Skeletal muscle tissue (tissue), 4 donors: ENCODE results near the gene DYNLT5. TPM values are rescaled to one million over a fixed set of nuclear protein-coding genes. Genes with fewer than 3 reads are reported as not detected.
A peak's percentile ranks its signal among the peaks of the same experiment; 100 is the strongest.

Experiments used
- H3K27ac ChIP-seq: one replicate; pipeline ENCODE4 v1.7.0; 2013; ENCODE audit warnings: mild to moderate bottlenecking, low read depth, low read length, inconsistent platforms
- H3K27me3 ChIP-seq, 3 donors: one replicate each; pipeline ENCODE4 v1.7.0; 2013; ENCODE audit warnings: low read length in 3 of 3; ENCODE audit not compliant: control insufficient read depth in 3 of 3, insufficient read depth in 3 of 3
- H3K36me3 ChIP-seq, 3 donors: one replicate each; pipeline ENCODE4 v1.7.0; 2013; ENCODE audit warnings: low read length in 3 of 3; ENCODE audit not compliant: control insufficient read depth in 3 of 3, insufficient read depth in 3 of 3
- H3K4me1 ChIP-seq, 3 donors: one replicate each; pipeline ENCODE4 v1.7.0; 2013; ENCODE audit warnings: low read length in 3 of 3, mild to moderate bottlenecking in 3 of 3; ENCODE audit not compliant: control insufficient read depth in 3 of 3, insufficient read depth in 3 of 3
- H3K4me3 ChIP-seq, 3 donors: one replicate each; pipeline ENCODE4 v1.7.0; 2013; ENCODE audit warnings: low read length in 3 of 3
- H3K9ac ChIP-seq, 3 donors: one replicate each; pipeline ENCODE4 v1.7.0; 2013; ENCODE audit warnings: low read length in 3 of 3, mild to moderate bottlenecking in 3 of 3, moderate library complexity in 2 of 3, low read depth in 1 of 3
- H3K9me3 ChIP-seq, 3 donors: one replicate each; pipeline ENCODE4 v1.7.0; 2013; ENCODE audit warnings: low read length in 3 of 3; ENCODE audit not compliant: control insufficient read depth in 3 of 3
- total RNA-seq: library from RNA; depleted of rRNA; stranded (reverse); fragments of >200 nt; gene quantifications from one replicate; pipeline ENCODE4 v1.2.3, GENCODE V29; 2014
- donor health status: Osteomylitis.

Gene DYNLT5
- total RNA-seq, 1 donor from 2014 or later, result 0.52 TPM

- no peak overlapping the region for H3K4me3 ChIP-seq
- no peaks in the 10 kb centered on the region for H3K4me1 ChIP-seq
- H3K27ac ChIP-seq, result no peak overlapping the region
- no peaks in the 10 kb centered on the region for H3K27me3 ChIP-seq
- H3K36me3 ChIP-seq, result no peaks in the 10 kb centered on the region
- H3K9me3 ChIP-seq, result no peaks in the 10 kb centered on the region
- no peak overlapping the region for H3K9ac ChIP-seq
Measured at GRCh38 chr1:66768965-66769364, 16.7 kb downstream of the DYNLT5 start.

- no peaks in the 10 kb centered on the region for H3K9me3 ChIP-seq
- no peak overlapping the region for H3K27ac ChIP-seq
- no peak overlapping the region for H3K4me3 ChIP-seq
- H3K27me3 ChIP-seq, result no peaks in the 10 kb centered on the region
- no peaks in the 10 kb centered on the region for H3K4me1 ChIP-seq
- no peaks in the 10 kb centered on the region for H3K36me3 ChIP-seq
- no peak overlapping the region for H3K9ac ChIP-seq
Measured at GRCh38 chr1:66769512-66770229, 17.4 kb downstream of the DYNLT5 start.

DNA sequence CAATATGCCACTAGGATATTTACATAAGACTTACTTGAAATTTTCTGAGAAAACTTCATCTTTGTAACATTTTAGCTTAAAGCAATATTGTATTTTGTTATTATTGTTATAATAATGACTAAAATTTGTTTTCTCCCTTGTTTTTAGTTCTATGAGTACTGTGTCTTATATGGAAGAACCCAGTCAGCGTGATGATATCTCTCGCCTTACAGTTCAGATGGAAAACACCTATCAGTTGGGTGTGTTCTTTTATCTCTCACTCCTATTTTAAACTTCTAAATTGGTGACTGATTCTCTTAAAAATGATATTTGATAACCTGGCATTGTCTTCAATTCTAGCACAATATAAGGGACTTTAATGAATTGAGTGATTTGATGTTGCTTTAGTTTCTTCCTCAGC, 18.0 kb downstream of the DYNLT5 start:
- Histone ChIP-seq H3K4me3 (no peak overlapping the region), H3K27me3 (no peaks in the 10 kb centered on the region), H3K9me3 (no peaks in the 10 kb centered on the region), H3K4me1 (no peaks in the 10 kb centered on the region), H3K9ac (no peak overlapping the region), H3K36me3 (no peaks in the 10 kb centered on the region), H3K27ac (no peak overlapping the region)

DNA sequence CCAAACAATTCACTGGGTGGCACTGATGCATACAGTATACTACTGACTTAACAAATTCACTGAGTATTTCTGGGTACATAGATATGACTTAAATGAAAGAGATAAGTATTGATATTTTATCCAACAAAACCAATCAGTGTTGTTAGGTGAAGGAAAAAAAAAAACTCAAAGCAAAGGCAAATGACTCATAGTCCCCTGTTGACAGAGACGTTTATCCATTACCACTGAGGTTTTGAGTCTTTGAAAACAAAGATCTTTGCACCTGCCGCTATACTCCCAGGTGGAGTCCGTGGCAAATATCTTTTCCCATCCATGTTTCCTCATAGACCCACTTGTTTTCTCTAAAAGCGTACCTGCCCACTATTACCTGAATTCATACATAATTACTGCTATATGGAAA, 18.4 kb downstream of the DYNLT5 start:
- Histone ChIP-seq H3K4me3 (no peak overlapping the region), H3K36me3 (no peaks in the 10 kb centered on the region), H3K27ac (no peak overlapping the region), H3K4me1 (no peaks in the 10 kb centered on the region), H3K9me3 (no peaks in the 10 kb centered on the region), H3K9ac (no peak overlapping the region), H3K27me3 (no peaks in the 10 kb centered on the region)

DNA sequence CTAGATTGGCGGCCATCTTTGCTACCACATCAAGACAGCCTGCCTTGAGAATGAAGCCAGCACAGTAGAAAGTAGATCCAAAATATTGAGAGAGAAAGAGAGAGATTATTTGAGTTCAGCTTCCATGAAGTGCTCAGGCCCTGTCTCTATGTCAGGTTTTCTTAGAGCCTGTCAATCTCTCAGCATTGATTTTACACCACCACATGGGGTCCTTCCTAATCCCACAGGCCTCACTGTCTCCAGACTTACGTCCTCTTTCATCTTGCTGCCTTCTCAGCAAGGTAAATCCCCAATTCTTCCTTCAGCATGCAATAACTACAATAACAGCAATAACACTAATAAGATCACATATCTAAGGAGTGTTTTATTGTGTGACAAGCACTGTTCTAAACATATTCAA, 21.0 kb downstream of the DYNLT5 start:
- H3K4me3 ChIP-seq, result no peak overlapping the region
- H3K4me1 ChIP-seq, result no peaks in the 10 kb centered on the region
- no peak overlapping the region for H3K9ac ChIP-seq
- no peaks in the 10 kb centered on the region for H3K36me3 ChIP-seq
- no peaks in the 10 kb centered on the region for H3K9me3 ChIP-seq
- H3K27ac ChIP-seq, result no peak overlapping the region
- H3K27me3 ChIP-seq, result no peaks in the 10 kb centered on the region

GRCh38 chr1:66774438-66774837, 22.2 kb downstream of the DYNLT5 start:
- no peaks in the 10 kb centered on the region for H3K36me3 ChIP-seq
- no peak overlapping the region for H3K4me3 ChIP-seq
- H3K9me3 ChIP-seq, result no peaks in the 10 kb centered on the region
- H3K4me1 ChIP-seq, result no peaks in the 10 kb centered on the region
- no peaks in the 10 kb centered on the region for H3K27me3 ChIP-seq
- no peak overlapping the region for H3K9ac ChIP-seq
- H3K27ac ChIP-seq, result no peak overlapping the region

DNA sequence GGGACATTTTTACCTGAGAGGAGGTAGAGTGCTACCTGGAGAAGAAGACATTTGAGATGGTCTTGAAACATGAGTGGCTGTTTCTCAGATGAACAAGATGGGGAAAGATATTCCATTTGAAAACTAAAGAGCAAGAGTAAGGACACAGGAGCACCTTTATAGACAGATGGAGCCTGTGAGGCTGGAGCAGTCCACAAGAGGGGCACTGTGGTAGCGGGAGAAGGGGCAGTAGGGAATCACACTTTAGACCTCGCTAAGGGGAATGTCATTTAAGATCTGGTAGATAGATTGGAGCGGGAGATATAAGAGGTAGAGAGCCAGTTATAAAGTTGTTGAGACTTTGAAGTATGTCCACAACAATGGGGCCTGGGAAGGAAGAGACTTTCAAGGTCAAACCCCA, 23.4 kb downstream of the DYNLT5 start:
- no peaks in the 10 kb centered on the region for H3K27me3 ChIP-seq

GRCh38 chr1:66777831-66778230, 25.6 kb downstream of the DYNLT5 start:
- no peak overlapping the region for H3K9ac ChIP-seq
- H3K27ac ChIP-seq, result no peak overlapping the region
- H3K4me3 ChIP-seq, result no peak overlapping the region
- H3K9me3 ChIP-seq, result no peaks in the 10 kb centered on the region
- H3K36me3 ChIP-seq, result no peaks in the 10 kb centered on the region
- no peaks in the 10 kb centered on the region for H3K27me3 ChIP-seq
- no peaks in the 10 kb centered on the region for H3K4me1 ChIP-seq

More for the DNA sequence above, 23.4 kb downstream of the DYNLT5 start:
- Histone ChIP-seq H3K9ac (no peak overlapping the region), H3K4me3 (no peak overlapping the region), H3K4me1 (no peaks in the 10 kb centered on the region), H3K27ac (no peak overlapping the region), H3K9me3 (no peaks in the 10 kb centered on the region), H3K36me3 (no peaks in the 10 kb centered on the region)

- H3K4me1 ChIP-seq, result no peaks in the 10 kb centered on the region
- no peaks in the 10 kb centered on the region for H3K9me3 ChIP-seq
- no peak overlapping the region for H3K9ac ChIP-seq
- H3K27ac ChIP-seq, result no peak overlapping the region
- H3K36me3 ChIP-seq, result no peaks in the 10 kb centered on the region
- H3K4me3 ChIP-seq, result no peak overlapping the region
- H3K27me3 ChIP-seq, result no peaks in the 10 kb centered on the region
Measured at GRCh38 chr1:66778266-66778665, 26.0 kb downstream of the DYNLT5 start.

- H3K36me3 ChIP-seq, result no peaks in the 10 kb centered on the region
- no peaks in the 10 kb centered on the region for H3K9me3 ChIP-seq
- H3K9ac ChIP-seq, result no peak overlapping the region
- no peaks in the 10 kb centered on the region for H3K27me3 ChIP-seq
- no peak overlapping the region for H3K27ac ChIP-seq
- H3K4me1 ChIP-seq, result no peaks in the 10 kb centered on the region
- peak overlapping the region in 1 of 3 donors; percentile 38 for H3K4me3 ChIP-seq
Measured at GRCh38 chr1:66778969-66779368, 26.7 kb downstream of the DYNLT5 start.
